Calu3 (cell line): ENCODE data around the gene NABP1. TPM values are rescaled to one million over a fixed set of nuclear protein-coding genes. Genes with fewer than 3 reads are reported as not detected.

Experiments
- BruUV-seq: library from RNA; stranded (reverse); fragments of 400-500 nt; replicated peaks from 2 replicates; lab custom pipeline; 2021; lab: Mats Ljungman, UMichigan
- CTCF ChIA-PET: fragments of 300-600 bp; sonication (Branson Sonifier 250); formaldehyde crosslinking; loops from one replicate; lab custom pipeline; 2022; ENCODE audit warnings: antibody characterized with exemption; lab: Charles Lee
- DNase-seq: peaks from one replicate; pipeline ENCODE4 v3.0.0; 2022
- H3K27ac Mint-ChIP-seq: one replicate; pipeline ENCODE4 v1.8.0; 2022; ENCODE audit warnings: mixed read lengths; ENCODE audit not compliant: unreplicated experiment
- H3K27me3 Mint-ChIP-seq: one replicate; pipeline ENCODE4 v1.8.0; 2022; ENCODE audit warnings: mixed read lengths; ENCODE audit not compliant: unreplicated experiment
- H3K36me3 Mint-ChIP-seq: one replicate; pipeline ENCODE4 v1.8.0; 2022; ENCODE audit warnings: mild to moderate bottlenecking, moderate library complexity, mixed read lengths; ENCODE audit not compliant: insufficient read depth, unreplicated experiment
- H3K4me1 Mint-ChIP-seq: one replicate; pipeline ENCODE4 v1.8.0; 2022; ENCODE audit warnings: mild to moderate bottlenecking, low read depth, mixed read lengths; ENCODE audit not compliant: unreplicated experiment
- H3K4me3 Mint-ChIP-seq: one replicate; pipeline ENCODE4 v1.8.0; 2022; ENCODE audit warnings: mild to moderate bottlenecking, low read depth, moderate library complexity, mixed read lengths; ENCODE audit not compliant: unreplicated experiment
- H3K9me3 Mint-ChIP-seq: one replicate; pipeline ENCODE4 v1.8.0; 2022; ENCODE audit warnings: low read depth, mixed read lengths; ENCODE audit not compliant: unreplicated experiment
- intact Hi-C: fragments of 100-400 bp; cut with micrococcal nuclease; formaldehyde crosslinking; loops from one replicate; pipeline ENCODE4 v1.10.0; 2022; ENCODE audit not compliant: unreplicated experiment
- total RNA-seq: library from RNA; stranded (reverse); gene quantifications from 2 replicates; pipeline ENCODE4 v1.2.3, GENCODE V29; 2022
- TF ChIP-seq, protein P1 (sequence below): fragments of 200-600 bp; IDR thresholded peaks from one replicate; pipeline ENCODE4 v1.8.0; 2022; ENCODE audit warnings: antibody characterized with exemption; ENCODE audit not compliant: unreplicated experiment

Gene NABP1
- total RNA-seq, 1 experiment from 2014 or later: 71.8 TPM

DNA sequence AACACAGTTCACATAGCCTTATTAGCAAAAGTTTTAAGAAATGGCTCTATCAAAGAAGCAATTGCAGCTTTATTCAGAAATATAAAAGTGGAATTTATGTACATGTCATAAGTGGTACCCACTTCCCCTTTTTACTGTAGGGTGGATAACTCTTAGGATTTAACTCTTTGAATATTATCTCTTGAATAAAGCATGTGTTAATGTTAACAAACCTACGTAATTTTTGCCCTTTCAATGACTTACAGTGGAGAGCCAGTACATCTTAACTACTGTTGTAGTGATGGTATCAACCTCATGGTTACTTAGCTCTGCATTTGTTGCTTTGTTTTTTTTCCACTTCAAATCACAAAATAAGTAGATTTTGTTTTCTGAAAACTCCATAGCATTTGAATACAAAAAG, 8.8 kb downstream of the NABP1 start:
- no peaks in the 10 kb centered on the region for H3K27me3 Mint-ChIP-seq
- H3K36me3 Mint-ChIP-seq: peaks cover 52% of the 10 kb centered on the region
- intact Hi-C loops: no loop called here
- BruUV-seq: no TSS peak
- no peaks in the 10 kb centered on the region for H3K9me3 Mint-ChIP-seq
- no peak for DNase-seq
- no peak overlapping the region for H3K4me3 Mint-ChIP-seq
- H3K4me1 Mint-ChIP-seq: peaks cover 41% of the 10 kb centered on the region
- CTCF ChIA-PET: no interaction called here
- no peak overlapping the region for H3K27ac Mint-ChIP-seq
- TF ChIP-seq, protein P1, sequence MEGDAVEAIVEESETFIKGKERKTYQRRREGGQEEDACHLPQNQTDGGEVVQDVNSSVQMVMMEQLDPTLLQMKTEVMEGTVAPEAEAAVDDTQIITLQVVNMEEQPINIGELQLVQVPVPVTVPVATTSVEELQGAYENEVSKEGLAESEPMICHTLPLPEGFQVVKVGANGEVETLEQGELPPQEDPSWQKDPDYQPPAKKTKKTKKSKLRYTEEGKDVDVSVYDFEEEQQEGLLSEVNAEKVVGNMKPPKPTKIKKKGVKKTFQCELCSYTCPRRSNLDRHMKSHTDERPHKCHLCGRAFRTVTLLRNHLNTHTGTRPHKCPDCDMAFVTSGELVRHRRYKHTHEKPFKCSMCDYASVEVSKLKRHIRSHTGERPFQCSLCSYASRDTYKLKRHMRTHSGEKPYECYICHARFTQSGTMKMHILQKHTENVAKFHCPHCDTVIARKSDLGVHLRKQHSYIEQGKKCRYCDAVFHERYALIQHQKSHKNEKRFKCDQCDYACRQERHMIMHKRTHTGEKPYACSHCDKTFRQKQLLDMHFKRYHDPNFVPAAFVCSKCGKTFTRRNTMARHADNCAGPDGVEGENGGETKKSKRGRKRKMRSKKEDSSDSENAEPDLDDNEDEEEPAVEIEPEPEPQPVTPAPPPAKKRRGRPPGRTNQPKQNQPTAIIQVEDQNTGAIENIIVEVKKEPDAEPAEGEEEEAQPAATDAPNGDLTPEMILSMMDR: no peak

DNA sequence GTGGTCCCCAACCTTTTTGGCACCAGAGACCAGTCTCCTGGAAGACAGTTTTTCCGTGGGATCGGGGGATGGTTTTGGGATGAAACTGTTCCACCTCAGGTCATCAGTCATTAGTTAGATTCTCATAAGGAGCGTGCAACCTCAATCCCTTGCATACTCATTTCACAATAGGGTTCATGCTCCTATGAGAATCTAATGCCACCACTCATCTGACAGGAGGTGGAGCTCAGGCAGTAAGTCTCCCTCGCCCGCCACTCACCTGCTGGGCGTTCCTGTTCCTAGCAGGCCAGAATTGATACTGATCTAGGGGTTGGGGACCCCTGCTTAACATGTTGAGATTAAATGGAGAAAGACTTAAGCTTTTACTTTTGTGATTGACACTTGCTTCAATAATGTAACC, 9.9 kb downstream of the NABP1 start:
- BruUV-seq: no TSS peak
- CTCF ChIA-PET: interaction anchor here (0.6 to 1.9 kb wide), 3 partner anchors 8 to 49 kb away, joined by 4 to 7 read pairs (median 5); no protein-coding TSS in a partner anchor
- H3K27ac Mint-ChIP-seq: peak overlapping the region; percentile 85
- peaks cover 34% of the 10 kb centered on the region for H3K4me1 Mint-ChIP-seq
- no peak for DNase-seq
- H3K9me3 Mint-ChIP-seq: no peaks in the 10 kb centered on the region
- peaks cover 49% of the 10 kb centered on the region for H3K36me3 Mint-ChIP-seq
- no peak overlapping the region for H3K4me3 Mint-ChIP-seq
- H3K27me3 Mint-ChIP-seq: no peaks in the 10 kb centered on the region
- TF ChIP-seq, protein P1: no peak
- intact Hi-C loops: no loop called here

DNA sequence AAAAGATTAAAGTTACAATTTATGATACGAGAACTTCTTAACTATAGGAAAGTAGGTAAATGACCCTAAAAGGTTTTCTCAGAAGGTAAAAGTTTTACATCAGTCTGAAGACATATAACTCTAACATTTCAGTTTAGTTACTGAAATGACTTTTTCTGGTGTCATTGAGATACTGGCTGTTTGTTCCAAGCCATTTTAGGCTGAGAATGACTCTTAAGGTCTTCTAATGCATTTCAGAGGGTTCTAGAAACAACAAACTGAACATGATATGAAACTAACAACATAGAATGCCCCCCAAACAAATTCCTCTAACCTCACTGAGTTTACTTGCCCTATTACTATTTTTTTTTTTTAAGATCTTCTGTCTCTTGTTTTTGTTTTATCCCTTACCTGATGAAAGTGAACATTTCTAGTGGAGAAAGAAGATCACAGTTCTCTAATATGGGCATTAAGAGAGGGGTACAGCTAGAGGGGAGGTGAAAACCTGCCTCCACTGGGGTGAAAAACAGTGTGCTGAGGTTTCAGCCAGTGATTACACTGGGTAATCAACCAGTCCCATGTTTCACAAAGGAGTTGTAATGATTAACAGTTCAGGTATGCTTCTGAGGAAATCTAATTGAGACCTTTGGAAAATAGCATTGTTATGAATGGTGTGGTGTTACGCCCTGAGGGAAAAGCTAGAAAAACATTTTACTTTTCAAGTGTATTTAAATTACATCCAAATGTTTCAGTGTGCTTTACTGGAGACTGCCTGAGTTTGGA, 11.2 kb downstream of the NABP1 start:
- BruUV-seq: no TSS peak
- TF ChIP-seq, protein P1: no peak
- Mint-ChIP-seq H3K4me3 (peak overlapping the region; percentile 36), H3K27me3 (no peaks in the 10 kb centered on the region), H3K4me1 (peaks cover 34% of the 10 kb centered on the region), H3K27ac (peak overlapping the region; percentile 85), H3K9me3 (no peaks in the 10 kb centered on the region), H3K36me3 (peaks cover 46% of the 10 kb centered on the region)
- intact Hi-C loops: no loop called here
- CTCF ChIA-PET: interaction anchor here (0.7 to 1.9 kb wide), 6 partner anchors 9 to 137 kb away, joined by 3 to 7 read pairs (median 4); no protein-coding TSS in a partner anchor
- peak; percentile 32 for DNase-seq

DNA sequence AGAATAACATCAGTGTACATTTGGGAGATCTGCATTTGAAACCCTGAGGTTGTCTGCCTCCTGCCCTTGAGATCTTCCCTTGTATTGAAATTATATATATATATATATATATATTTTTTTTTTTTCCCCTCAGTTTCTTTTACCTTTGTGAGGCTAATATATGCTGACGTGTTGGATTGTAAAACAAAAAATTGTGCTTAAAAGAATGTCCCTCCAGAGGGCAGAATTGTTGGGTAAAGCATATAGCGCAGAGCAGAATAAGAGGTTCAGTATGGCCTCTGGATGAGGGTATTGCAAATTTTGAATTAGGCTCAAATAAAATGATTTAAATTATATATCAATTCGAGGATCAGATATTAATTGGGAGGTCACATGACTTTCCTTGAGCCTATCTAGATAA, 12.4 kb downstream of the NABP1 start:
- DNase-seq: no peak

More for the DNA sequence above, 12.4 kb downstream of the NABP1 start:
- no peaks in the 10 kb centered on the region for H3K27me3 Mint-ChIP-seq
- H3K36me3 Mint-ChIP-seq: peaks cover 46% of the 10 kb centered on the region
- H3K9me3 Mint-ChIP-seq: no peaks in the 10 kb centered on the region
- peaks cover 34% of the 10 kb centered on the region for H3K4me1 Mint-ChIP-seq
- peak overlapping the region; percentile 85 for H3K27ac Mint-ChIP-seq
- CTCF ChIA-PET: no interaction called here
- H3K4me3 Mint-ChIP-seq: no peak overlapping the region
- BruUV-seq: no TSS peak
- TF ChIP-seq, protein P1: no peak
- intact Hi-C loops: no loop called here
